ENCODE measurements around the gene ISG15. TPM values are rescaled to one million over a fixed set of nuclear protein-coding genes. Genes with fewer than 3 reads are reported as not detected.
"Not testable (repeated sequence)": the region's sequence is repeated elsewhere in the genome, so short reads cannot be mapped to it uniquely, and the experiment has no call there.

ISG15 gene
- polyA plus RNA-seq, 1 donor: 8.9 TPM

DNA sequence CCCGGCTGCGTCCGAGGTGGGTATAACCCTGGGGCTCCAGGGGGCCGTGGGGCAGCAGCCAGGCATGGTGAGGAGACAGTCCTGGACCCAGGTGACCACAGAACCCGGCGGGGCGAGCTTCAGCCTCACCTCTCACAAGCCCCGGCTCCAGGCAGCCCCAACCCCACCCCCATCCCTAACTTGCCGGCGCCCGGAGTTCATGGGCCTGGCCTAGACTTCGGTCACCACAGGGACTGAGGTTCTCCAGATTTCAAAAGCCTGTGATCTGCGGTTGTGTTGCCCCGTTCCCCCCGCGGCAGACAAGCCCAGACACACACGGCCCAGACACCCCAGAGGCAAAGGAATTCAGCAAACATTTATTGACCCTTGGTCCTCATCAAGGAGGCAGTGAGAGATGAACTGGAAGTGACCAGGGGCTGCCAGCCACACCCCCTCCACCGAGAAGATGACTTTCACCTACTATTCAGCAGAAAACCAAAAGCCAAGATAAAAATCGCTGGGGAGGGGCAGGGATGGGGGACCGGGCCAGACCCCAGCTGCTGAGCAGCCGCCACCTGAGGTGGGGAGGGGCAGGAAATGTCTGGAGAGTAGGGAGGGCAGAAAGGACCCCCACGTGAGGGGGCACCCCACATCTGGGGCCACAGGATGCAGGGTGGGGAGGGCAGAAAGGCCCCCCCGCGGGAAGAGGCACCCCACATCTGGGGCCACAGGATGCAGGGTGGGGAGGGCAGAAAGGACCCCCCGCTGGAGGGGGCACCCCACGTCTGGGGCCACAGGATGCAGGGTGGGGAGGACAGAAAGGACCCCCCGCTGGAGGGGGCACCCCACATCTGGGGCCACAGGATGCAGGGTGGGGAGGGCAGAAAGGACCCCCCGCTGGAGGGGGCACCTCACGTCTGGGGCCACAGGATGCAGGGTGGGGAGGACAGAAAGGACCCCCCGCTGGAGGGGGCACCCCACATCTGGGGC lies 17.3 kb upstream of the ISG15 start:
- no peak for DNase-seq

GRCh38 chr1:996851-997712 lies 16.2 kb upstream of the ISG15 start:
- DNase-seq: no peak

DNA sequence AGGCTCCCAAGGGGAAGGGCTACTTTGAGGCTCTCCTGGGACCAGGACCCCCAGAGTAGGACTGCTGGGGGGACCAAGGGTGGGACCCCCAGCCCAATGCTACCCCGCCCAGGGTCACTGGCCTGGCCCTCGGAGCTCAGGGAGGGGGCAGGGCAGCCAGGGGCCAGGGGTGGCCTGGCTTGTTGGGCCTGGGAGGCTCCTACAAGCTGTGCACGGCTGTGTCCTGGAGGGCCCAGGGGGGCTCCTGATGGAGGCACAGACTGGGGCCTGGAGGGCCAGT lies 15.6 kb upstream of the ISG15 start:
- DNase-seq: no peak

DNA sequence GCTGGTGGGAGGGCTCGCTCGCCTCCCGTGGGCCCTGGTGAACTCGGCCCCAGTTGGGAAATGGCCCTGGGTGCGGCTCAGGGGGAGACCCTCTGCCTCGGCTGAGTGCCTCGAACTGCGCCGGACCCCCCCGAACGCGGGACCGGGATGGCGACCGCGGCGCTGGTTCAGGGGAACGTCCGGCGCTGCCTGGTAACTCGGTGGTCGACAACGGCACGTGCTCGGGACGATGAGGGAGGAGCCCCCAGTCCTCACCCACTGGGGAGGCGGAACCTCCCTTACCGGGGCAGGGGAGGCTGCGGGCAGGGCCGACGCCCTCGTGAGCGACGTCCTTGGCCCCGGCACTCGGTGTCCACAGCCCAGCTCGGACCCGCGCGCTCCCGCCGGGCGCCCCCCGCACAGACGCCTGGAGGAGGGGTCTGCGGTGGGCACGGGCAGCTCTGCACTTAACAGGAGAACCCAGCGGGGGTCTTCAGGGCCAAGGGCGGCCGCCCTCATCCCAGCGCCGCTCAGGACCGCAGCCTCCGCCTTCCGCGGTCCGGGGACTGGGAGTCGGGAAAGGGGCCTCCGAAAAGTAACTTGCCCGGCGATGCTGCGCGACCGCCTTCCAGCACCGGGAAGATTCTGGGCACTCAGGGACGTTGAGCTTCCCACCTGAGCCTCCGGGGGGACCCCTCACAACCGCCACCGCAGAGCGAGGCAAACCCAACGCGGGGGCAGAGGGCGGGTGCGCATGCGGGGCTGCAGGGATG lies 15.1 kb upstream of the ISG15 start:
- no peak for DNase-seq

GRCh38 chr1:998745-998994 lies 14.6 kb upstream of the ISG15 start:
- DNase-seq: no peak

DNA sequence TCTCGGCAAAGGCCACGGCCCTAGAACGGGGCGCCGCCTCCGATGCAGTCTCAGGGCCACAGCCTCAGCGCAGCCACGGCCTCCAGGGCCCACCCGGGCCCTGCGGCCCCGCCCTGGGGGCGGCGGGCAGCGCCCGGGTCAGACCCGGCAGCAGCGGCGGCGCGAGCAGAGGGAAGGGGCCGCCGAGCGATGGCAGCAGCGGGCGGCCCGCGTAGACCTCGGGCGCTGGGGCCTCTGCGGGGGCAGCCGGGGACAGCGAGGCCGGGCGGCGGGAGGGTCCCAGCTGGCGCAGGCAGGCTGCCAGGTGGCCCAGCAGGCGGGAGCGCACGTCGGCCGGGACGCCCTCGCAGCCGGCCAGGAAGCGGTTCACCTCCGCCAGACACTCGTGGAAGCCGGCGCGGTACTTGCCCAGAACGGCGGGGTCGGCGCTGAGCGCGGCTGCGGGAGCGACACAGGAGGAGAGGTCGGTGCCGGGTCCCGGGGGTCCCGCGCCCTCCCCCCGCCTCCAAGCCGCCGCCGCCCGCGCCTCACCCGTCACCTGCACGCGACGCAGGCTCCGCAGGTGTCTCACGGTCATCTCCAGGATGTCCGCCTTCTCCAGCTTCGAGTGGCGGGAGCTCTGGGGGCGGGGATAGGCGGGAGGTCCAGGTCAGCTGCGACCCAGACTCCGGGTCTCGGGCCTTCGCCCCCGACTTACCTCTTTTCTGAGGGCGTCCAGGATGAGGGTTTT lies 14.1 kb upstream of the ISG15 start:
- no peak for DNase-seq

DNA sequence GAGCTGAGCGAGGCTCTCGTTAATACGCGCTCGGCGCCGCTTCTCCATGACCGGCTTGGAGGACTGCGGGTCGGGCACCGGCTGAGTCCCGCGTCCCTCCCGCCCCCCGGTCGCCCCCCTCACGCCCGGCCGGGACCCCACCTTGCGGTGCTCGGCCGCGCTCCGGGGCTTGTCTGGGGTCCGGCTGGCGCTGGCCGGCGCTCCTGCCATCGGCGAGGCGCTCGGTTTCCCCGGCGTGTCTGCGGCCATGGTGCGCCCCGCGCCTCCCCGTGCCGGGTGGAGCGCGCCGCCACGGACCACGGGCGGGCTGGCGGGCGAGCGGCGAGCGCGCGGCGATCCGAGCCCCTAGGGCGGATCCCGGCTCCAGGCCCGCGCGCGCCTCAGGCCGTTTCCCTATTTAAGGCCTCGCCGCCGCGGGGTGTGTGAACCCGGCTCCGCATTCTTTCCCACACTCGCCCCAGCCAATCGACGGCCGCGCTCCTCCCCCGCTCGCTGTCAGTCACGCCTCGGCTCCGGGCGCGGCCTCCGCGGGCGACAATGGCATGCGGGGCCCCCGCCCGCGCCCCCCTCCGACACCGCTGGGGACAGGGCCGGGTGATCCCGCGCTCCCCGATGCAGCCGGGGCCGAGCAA lies 13.5 kb upstream of the ISG15 start, which contains the start of gene HES4:
TSS of gene HES4 (minus strand) at position 373 of the 632 bp plus-strand sequence. CDS start at position 249, 124 bp downstream.
- peak; percentile 91 for DNase-seq

DNA sequence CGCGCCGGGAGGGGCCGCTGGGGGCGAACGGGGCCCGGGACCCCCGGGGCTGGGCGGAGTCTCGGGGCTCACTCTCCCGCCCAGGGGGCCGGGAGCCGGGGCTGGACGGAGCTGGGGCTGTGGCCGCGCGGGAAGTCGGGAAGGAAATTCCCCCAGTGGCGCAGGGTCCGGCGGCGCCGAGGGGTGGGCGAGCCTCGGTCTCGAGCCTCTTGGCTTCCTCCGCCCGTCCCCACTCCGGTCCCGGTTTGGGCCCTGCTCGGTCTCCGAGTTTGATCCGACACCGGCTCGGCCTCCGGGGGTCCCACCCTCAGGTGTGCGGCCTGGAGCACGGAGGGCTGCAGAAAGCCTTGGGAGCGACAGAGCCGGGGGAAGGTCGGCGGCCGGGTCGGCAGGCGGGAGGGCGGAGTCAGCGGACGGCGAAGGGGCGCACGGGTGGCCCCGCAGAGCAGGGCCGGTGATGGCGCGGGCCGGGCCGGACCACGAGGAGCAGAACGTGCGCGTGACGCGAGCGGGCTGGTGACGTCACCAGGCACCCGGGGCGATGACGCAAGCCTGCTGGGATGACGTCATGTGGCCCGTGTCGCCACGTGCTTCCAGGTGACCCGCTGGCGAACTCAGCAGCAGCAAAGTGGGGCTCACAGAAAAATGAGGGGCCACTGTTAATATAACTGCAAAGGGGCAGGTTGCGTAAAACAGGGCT lies 12.8 kb upstream of the ISG15 start:
- peak; percentile 87 for DNase-seq

DNA sequence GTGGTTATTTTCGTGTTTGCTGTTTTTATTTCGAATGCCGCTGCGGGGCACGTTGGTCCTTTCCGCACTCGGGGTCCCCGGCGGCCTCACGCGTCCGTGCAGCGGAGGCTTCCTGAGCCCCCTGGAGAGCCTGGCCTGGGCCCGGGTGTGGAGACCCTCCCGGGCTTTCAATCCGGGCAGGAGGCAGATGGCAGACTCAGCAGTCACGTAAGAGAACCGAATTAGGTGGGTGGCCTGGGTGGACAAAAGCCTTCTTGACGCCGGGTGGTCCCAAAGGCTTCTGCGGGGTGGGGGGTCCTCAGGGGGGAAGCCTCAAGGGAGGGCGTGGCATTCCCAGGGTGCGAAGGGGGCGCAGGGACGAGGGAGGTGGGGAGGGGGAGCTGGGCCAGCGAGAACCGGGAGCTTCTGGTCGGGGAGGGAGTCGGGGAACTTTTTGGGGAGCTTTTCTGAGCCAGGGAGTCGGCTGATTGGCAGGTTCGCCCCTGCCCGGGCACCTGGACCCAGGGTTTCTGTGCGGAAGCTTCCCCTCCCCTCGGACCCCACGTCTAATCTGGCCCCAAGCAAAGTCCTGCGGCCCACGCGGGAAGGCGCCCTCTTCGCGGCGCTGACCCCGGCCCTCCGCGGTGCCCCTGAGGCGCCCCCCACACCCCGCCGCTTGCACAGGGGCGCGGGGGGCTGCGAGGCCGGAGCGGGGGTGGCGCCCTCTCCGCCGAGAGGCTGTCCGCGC lies 12.1 kb upstream of the ISG15 start:
- DNase-seq: no peak

DNA sequence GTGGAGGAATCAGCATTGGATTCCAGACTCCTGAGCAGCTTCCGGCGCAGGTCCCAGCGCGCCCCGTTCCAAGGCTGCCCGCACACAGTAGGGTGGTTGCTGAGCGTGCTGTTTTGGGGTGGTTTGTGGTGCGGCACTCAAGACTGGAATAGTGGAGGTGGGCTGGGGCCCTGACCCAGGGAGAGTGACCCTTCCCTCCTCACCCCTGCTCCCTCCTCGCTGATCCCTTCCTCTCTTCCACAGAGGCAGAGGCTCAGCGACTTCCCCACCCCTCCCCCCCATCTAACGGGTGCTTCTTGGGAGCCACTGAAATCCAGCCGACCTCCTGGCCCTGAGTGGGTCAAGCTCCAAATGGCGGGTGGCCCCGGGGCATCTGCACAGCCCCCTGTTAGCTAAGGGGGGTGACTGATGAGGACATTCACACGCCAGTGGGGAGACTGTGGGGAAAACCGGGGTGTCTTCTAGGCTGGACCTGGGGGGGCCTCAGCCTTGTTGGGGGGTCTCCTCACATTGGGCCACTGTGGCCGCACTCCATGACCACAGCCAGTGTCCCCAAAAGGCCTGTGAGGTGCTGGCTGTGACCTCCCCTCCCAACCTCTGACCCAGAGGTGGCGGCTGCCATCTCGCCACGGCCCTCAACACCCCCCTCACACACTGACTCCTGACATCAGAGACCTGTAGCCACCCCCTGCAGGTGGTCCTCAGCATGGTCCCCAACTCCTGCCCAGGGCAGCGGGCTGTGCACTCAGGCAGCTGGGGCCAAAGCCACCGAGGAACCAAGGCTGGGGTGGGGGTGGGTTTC lies 9.5 kb upstream of the ISG15 start:
- DNase-seq: no peak

GRCh38 chr1:1004420-1004779 lies 8.9 kb upstream of the ISG15 start:
- DNase-seq: no peak

- no peak for DNase-seq
Measured at GRCh38 chr1:1004780-1005697, 8.3 kb upstream of the ISG15 start.

GRCh38 chr1:1005774-1006304 lies 7.5 kb upstream of the ISG15 start:
- no peak for DNase-seq

DNA sequence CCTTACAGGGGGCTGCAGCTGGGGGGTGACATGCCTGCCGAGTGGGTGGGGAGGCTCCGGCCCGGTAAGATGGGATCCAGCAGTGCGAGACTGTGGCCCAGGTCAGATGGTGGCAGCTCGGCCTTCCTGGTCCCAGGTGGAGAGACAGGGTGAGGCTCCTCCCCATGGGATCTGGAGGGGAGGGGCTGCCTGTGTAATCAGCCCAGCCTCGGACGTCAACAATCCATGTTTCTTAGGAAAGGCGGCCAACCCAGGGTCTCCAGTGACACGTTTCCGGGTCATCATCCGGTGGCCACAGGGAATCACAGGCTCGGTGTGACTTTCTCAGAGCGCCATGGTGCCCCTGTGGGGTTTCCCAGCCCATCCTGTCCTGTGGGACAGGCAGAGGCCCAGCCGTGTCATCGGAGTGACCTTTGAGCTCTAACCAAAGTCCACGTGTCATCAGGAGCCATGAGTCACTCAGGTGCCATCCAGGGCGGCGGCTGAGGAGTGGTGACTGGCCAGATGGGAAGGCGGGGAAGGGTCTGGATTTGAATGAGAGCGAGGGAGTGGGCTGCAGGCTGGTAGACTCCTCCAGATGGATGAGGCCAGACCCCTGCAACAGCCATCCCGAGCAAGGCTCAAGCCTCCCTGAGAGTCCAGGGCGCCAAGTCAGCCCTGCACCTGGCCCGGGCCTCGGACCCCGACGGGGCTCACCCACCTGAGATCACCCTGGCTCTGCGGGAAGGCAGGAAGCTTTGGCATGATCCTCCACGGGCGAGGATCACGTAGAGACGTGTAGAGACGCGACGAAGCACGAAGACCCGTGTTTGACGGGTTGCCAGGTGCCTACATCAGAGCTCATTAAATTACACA lies 6.8 kb upstream of the ISG15 start:
- DNase-seq: no peak

GRCh38 chr1:1010131-1010530 lies 3.2 kb upstream of the ISG15 start:
- not testable (repeated sequence) for DNase-seq

DNA sequence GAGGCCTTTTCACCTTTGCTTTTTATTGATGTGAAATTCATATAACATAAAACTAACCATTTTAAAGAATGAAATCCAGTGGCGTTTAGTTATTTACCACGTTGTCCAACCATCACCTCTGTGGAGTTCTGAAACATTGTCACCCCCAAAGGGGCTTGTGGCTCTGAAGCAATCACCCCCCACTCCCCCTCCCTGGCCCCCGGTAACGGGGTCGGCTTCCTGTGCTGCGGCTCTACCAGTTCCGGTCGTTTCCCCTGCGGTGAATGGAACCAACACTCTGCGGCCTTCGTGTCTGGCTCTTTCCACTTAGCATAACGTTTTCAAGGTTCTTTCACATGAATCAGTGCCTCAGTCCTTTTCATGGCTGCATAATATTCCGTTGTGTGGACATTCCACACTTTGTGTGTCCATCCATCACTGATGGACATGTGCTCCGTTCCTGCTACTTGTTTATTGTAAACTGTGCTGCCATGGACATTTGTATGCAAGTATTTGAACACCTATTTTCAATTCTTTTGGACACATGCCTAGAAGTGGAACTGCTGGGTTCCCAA lies 1.8 kb upstream of the ISG15 start:
- no peak for DNase-seq

DNA sequence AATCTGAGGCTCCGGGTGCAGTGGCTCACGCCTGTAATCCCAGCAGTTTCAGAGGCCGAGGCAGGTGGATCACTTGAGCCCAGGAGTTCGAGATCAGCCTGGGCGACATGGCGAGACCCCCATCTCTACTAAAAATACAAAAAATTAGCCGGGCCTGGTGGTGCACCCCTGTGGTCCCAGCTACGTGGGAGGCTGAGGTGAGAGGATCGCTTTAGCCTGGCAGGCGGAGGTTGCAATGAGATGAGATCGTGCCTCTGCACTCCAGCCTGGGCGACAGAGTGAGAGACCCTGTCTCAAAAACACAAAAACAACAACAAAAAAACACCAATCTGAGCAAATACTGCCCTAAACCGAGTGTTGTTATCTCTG lies 577 bp upstream of the ISG15 start:
- DNase-seq: not testable (repeated sequence)

Measured in hindlimb muscle (tissue), 1 donor.